CD4-positive, alpha-beta T cell treated with Interleukin-10 for 1 hour (primary cell): Measurements from ENCODE around the gene BNIP3.
A peak's percentile ranks its signal among the peaks of the same experiment; 100 is the strongest.

ENCODE experiments used
- DNase-seq: peaks from one replicate; pipeline ENCODE4 v3.0.0-alpha.2; 2020

BNIP3 gene

GRCh38 chr10:131949041-131949862, 32.5 kb downstream of the BNIP3 start:
- DNase-seq, result no peak

GRCh38 chr10:131948501-131948900, 33.2 kb downstream of the BNIP3 start:
- no peak for DNase-seq

GRCh38 chr10:131947631-131948347, 33.9 kb downstream of the BNIP3 start:
- no peak for DNase-seq

GRCh38 chr10:131946880-131947279, 34.8 kb downstream of the BNIP3 start:
- no peak for DNase-seq

GRCh38 chr10:131946321-131946751, 35.4 kb downstream of the BNIP3 start:
- DNase-seq, result no peak

- no peak for DNase-seq
Observed at GRCh38 chr10:131944976-131945695, 36.6 kb downstream of the BNIP3 start.

GRCh38 chr10:131944412-131944811, 37.3 kb downstream of the BNIP3 start:
- DNase-seq, result no peak

GRCh38 chr10:131943021-131943814, 38.5 kb downstream of the BNIP3 start:
- DNase-seq, result peak; percentile 18

- no peak for DNase-seq
Observed at GRCh38 chr10:131942455-131942854, 39.3 kb downstream of the BNIP3 start.

GRCh38 chr10:131938681-131939080, 43.0 kb downstream of the BNIP3 start:
- DNase-seq, result no peak

- no peak for DNase-seq
Observed at GRCh38 chr10:131937836-131938235, 43.9 kb downstream of the BNIP3 start.

GRCh38 chr10:131936736-131937135, 45.0 kb downstream of the BNIP3 start:
- DNase-seq, result no peak

GRCh38 chr10:131936294-131936693, 45.4 kb downstream of the BNIP3 start:
- DNase-seq, result no peak

GRCh38 chr10:131935260-131935659, 46.5 kb downstream of the BNIP3 start:
- no peak for DNase-seq

- DNase-seq, result no peak
Observed at GRCh38 chr10:131934769-131935168, 47.0 kb downstream of the BNIP3 start.

GRCh38 chr10:131933696-131934086, 48.0 kb downstream of the BNIP3 start:
- no peak for DNase-seq

- DNase-seq, result no peak
Observed at GRCh38 chr10:131933016-131933695, 48.6 kb downstream of the BNIP3 start.

- DNase-seq, result no peak
Observed at GRCh38 chr10:131931981-131932380, 49.7 kb downstream of the BNIP3 start.

- DNase-seq, result no peak
Observed at GRCh38 chr10:131930586-131931330, 51.0 kb downstream of the BNIP3 start.

GRCh38 chr10:131930150-131930549, 51.6 kb downstream of the BNIP3 start:
- DNase-seq, result no peak

GRCh38 chr10:131929122-131929845, 52.4 kb downstream of the BNIP3 start:
- DNase-seq, result no peak
